ENCODE results near the gene FN1.

The FN1 gene

GRCh38 chr2:215441560-215442400 lies 5.9 kb upstream of the FN1 start:
- DNase-seq: no peak

- DNase-seq: no peak
These were observed 4.2 kb upstream of the FN1 start for GRCh38 chr2:215439980-215440512.

DNA sequence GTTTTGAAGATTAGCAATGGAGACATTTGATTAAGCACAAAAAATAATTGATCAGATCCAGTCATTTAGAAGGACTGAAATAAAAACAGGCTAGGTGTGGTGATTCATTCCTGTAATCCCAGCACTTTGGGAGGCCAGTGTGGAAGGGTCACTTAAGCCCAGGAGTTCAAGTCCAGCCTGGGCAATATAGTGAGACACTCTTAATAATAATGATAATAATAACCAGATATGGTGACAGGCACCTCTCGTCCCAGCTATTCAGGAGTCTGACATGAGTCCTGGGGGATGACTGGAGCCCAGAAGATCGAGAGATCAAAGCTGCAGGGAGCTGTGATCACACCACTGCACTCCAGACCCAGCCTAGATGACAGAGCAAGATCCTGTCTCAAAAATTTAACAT lies 3.5 kb upstream of the FN1 start:
- no peak for DNase-seq

DNA sequence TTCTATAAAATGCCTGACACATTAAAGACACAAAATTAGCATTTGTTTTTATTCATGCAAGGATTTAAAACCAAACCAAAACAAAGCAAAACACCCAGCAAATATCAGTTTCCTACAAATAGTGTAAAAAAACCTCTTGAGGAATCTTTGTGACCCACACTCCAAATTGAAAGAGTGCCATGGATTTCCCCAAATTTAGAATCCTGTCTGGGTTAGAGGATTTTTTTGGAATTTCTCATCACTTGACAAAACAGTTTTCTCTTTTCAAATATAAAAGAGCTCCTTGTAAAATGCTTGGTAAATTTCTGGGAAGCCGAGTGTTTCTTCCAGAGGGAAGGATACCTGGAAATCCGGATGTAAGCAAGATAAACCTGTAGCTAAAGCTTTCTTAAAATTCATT lies 1.7 kb upstream of the FN1 start:
- no peak for DNase-seq

GRCh38 chr2:215436705-215437565 lies 1.1 kb upstream of the FN1 start:
- DNase-seq: no peak

DNA sequence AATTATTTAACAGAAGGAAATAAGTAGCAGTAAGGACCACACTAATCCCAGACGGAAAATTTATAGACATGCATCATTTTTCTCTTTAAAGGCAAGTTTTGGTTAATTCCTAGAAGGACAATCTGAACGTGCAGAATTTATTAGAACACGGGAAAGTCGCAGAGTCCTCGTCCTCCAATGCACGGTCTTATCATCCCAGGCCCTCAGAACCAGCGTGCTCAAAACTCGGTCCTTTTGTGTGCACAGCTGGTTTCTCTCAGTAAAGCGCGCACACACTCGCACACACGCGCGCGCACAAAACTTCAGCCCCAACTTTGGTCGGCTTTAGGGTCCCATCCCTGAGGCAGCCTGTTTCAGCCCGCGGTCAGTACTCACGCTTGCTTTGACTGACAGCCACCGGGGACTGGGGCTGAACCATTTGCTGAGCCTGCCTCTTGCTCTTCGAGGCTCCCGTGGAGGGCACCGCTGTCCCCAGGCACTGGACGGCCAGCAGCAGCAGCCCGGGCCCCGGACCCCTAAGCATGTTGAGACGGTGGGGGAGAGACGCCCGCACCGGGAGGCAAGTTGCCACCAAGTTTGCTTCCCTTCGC lies 493 bp downstream of the FN1 start:
- no peak for DNase-seq

- DNase-seq: no peak
These were observed 1.2 kb downstream of the FN1 start for GRCh38 chr2:215434447-215435279.

DNA sequence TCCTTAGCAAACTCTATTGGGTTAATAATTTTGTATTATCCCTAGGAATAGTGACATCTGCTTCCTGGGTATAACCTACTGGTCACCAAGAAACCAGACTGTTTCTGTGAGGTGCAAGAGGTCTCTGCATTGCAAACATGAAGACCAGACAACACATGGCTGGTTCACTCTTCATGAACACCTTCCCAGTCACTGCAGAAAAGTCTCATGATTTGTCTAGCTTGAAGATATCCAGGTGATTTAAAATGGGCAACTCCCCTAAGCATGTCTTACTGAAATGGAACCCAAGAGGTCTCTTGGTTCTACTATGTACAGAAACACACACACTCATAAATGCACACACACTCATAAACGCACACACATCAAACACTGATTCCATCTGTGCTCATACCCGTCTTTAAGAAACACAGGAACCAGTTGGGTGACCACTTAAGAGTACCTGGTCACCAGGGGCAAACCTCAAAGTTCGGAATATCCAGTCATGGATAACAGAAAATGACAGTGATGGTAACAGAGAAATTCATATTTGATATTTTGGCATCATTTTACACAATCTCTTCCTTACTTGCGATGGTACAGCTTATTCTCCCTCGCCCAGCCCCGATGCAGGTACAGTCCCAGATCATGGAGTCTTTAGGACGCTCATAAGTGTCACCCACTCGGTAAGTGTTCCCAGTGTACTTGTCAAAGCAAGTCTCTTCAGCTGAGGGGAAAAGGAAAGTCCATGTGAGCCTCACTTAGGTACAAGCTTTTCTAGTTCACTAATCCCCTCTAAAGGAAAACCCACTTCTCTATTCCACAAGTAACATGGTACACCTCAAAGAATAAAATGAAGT lies 2.9 kb downstream of the FN1 start:
- DNase-seq: no peak

DNA sequence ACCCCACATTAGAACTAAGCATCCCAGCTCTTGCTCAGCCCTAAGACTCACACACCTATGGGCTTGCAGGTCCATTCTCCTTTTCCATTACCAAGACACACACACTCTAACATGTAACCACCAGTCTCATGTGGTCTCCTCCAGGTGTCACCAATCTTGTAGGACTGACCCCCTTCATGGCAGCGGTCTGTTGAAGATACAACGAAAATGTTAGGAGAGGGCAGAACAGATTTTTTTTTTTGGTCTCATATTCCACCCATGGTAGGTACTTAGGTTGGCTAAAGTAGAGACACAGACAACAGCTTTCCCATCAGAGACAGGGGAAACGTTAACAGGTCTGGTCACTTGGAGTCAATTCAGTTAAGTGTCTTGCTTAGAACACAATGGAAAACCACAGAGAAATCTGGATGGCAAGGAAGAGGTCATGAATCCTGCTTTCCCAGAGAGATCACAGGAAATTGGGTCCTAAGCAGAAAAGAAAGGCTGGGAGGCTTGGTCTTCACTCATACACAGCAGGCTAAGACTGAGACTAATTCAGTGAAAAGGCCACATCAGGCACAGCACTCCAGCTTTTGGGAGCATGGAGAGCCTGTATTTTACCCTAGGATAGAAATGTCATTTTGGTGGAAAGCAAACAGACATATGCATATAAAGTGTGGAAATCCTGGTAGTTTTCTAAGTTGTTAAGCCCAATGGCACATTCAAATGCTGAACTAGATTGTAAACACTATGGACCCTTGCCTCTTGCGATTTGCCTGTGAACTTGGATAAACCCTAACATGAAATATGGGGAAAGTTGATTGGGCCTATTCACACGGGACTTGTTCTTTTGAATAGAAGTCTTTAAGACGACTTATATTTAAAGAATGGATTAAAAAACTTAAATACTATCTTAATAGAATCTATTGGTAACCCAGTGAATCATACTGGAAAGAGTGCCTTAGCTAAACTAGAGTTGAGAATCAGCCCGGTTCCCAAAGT lies 3.8 kb downstream of the FN1 start:
- no peak for DNase-seq

- DNase-seq: no peak
These were observed 4.6 kb downstream of the FN1 start for GRCh38 chr2:215431290-215431689.

GRCh38 chr2:215430528-215431187 lies 5.2 kb downstream of the FN1 start:
- DNase-seq: no peak

GRCh38 chr2:215429424-215429823 lies 6.4 kb downstream of the FN1 start:
- no peak for DNase-seq

DNA sequence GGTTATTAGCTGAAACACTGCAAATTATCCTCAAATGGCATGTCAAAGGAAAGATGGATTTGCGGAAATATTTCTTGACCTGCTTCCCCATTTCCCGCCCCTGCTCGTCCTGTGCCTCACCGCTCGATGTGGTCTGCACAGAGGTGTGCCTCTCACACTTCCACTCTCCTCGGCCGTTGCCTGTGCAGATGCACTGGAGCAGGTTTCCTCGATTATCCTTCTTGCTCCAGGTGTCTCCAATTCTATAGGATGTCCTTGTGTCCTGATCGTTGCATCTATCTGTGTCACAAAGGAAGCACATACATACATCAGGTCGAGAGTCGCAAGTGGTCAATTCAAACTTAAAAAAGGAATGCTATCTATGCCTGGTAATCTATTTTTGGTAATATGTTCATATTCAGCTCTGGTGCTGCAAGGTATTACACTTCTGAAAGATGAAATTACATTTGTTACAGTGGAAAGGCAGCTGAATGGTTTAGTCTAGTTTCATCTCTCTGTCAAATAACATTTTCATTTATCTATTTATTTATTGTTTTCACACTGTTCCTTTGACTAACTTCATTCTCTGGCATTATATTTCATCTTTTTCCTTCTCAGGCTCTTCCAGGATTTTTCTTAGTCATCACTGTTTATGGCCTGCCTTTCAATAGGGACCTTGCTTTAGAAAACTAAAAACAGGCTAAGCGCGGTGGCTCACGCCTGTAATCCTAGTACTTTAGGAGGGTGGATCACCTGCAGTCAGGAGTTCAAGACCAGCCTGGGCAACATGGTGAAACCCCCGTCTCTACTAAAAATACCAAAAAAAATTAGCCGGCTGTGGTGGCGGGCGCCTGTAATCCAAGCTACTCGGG lies 7.6 kb downstream of the FN1 start:
- DNase-seq: no peak

DNA sequence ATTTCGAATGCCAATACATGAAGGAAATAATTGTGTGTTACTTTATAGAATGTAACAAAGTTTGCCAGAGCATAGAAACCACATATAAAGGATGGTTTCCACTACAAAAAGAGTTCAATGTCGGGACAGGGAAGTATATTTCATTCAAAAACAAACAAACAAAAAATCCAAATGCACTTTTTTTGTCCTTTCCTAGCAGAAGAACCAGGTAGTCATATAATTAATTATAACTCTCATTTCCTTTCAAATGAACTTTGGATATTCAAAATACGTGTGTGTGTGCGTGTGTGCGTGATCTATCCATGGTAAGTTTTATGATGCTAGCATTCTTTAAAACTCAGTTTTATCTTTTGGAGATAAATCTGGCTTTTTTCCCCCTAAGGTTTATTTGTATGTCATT lies 8.3 kb downstream of the FN1 start:
- no peak for DNase-seq

- no peak for DNase-seq
These were observed 10.7 kb downstream of the FN1 start for GRCh38 chr2:215425021-215425782.

GRCh38 chr2:215423928-215424540 lies 11.8 kb downstream of the FN1 start:
- no peak for DNase-seq

- no peak for DNase-seq
These were observed 12.6 kb downstream of the FN1 start for GRCh38 chr2:215423234-215423633.

DNA sequence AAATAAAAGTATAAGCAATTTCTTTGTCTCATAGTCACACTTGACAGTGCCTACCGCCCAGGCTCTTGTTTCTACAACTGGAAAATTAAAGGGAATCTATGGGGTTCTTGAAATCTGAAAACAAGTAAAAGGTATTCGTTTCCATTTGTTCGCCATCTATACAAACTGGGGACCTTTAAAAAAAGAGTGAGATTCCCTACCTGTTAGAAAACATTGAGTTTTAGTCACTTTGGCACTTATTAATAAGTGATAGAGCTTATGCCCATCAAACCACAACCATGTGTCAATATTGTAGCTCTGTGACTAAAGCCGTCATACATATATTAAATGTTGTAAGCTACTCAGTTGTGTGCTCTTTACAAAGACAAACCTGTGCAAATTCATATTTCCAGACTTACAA lies 13.2 kb downstream of the FN1 start:
- no peak for DNase-seq
